ENCODE data around the gene GRB10. TPM values are rescaled to one million over a fixed set of nuclear protein-coding genes. Genes with fewer than 3 reads are reported as not detected.
A peak's percentile ranks its signal among the peaks of the same experiment; 100 is the strongest.

GRB10 gene
- total RNA-seq, 1 experiment from 2014 or later = 47.9 TPM

DNA sequence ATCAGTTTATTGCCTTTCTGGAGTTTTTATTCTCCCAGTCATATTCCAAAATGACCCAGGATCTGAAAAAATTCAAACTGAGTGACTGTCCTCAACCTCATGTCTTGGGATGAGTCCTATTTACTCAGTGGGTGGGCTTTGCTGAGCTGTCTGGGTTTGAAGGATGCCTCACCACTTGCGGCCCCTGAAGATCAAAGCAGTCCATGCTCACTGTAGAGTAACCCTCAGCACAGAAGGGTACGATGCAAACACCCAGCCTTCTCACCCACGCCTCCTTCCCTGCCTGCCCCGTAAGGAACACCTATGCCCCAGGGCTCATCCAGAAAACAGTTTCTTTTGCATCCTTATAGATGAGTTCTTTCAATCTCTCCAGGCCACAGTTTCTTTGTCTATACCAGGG is 42.2 kb upstream of the GRB10 start:
- peaks cover 39% of the 10 kb centered on the region for H3F3A ChIP-seq (ENCODE audit: insufficient read depth, low read depth)
- ChIA-PET CTCF (no interaction called here), POLR2A (ENCODE audit: unreplicated experiment) (no interaction called here)
- no peaks in the 10 kb centered on the region for H3K36me3 ChIP-seq (ENCODE audit: low read depth)
- intact Hi-C loops (cut with micrococcal nuclease; ENCODE audit: unreplicated experiment) = no loop called here
- H3K4me3 ChIP-seq = no peak overlapping the region
- H3K79me2 ChIP-seq (ENCODE audit: low read depth) = no peaks in the 10 kb centered on the region
- H3K27me3 ChIP-seq (ENCODE audit: insufficient read depth, low read depth) = no peaks in the 10 kb centered on the region
- H3K9me2 ChIP-seq (ENCODE audit: insufficient read depth) = no peaks in the 10 kb centered on the region
- peaks cover 62% of the 10 kb centered on the region for H3K4me1 ChIP-seq (replicated peaks; ENCODE audit: insufficient read depth)
- H3K27ac ChIP-seq = no peak overlapping the region
- no peak for DNase-seq
- TF ChIP-seq EZH2 (IDR thresholded peaks at IDR 0.05; ENCODE audit: low read depth) = no peak
- TF ChIP-seq, protein P1, sequence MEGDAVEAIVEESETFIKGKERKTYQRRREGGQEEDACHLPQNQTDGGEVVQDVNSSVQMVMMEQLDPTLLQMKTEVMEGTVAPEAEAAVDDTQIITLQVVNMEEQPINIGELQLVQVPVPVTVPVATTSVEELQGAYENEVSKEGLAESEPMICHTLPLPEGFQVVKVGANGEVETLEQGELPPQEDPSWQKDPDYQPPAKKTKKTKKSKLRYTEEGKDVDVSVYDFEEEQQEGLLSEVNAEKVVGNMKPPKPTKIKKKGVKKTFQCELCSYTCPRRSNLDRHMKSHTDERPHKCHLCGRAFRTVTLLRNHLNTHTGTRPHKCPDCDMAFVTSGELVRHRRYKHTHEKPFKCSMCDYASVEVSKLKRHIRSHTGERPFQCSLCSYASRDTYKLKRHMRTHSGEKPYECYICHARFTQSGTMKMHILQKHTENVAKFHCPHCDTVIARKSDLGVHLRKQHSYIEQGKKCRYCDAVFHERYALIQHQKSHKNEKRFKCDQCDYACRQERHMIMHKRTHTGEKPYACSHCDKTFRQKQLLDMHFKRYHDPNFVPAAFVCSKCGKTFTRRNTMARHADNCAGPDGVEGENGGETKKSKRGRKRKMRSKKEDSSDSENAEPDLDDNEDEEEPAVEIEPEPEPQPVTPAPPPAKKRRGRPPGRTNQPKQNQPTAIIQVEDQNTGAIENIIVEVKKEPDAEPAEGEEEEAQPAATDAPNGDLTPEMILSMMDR (conservative IDR thresholded peaks at IDR 0.05) = no peak
- H4K20me1 ChIP-seq (ENCODE audit: insufficient read depth) = no peaks in the 10 kb centered on the region
- no peak overlapping the region for H2AFZ ChIP-seq
- no TSS peak for BruUV-seq (replicated peaks)
- H3K4me2 ChIP-seq = no peak overlapping the region
- H3K9me3 ChIP-seq (ENCODE audit: insufficient read depth, low read depth) = no peaks in the 10 kb centered on the region

DNA sequence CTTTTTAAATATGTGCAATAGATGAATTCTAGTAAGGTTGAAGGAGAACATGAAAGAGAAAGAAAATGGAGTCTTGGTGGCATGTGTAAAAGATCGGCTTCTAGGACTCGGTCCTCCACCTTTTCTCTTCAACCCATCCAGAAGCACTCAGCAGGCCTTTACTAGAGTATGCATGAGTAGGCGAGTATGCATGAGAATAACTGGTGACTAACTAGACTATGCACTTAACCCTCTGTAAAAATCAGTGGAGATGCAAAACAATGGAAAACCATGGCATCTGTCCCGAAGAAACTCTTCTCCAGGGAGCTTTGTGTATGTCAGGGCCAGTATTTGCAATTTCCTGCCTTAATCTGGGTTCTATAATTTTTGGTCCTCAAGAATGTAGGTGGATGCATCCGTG is 40.0 kb upstream of the GRB10 start:
- H3K79me2 ChIP-seq (ENCODE audit: low read depth) = no peaks in the 10 kb centered on the region
- peaks cover 39% of the 10 kb centered on the region for H3F3A ChIP-seq (ENCODE audit: insufficient read depth, low read depth)
- ChIA-PET POLR2A (ENCODE audit: unreplicated experiment) (no interaction called here), CTCF (interaction anchor here (0.5 kb wide), 1 partner anchor 102 kb away, joined by 4 read pairs; no protein-coding TSS in a partner anchor)
- peaks cover 54% of the 10 kb centered on the region for H3K4me1 ChIP-seq (replicated peaks; ENCODE audit: insufficient read depth)
- H4K20me1 ChIP-seq (ENCODE audit: insufficient read depth) = no peaks in the 10 kb centered on the region
- H3K27ac ChIP-seq = no peak overlapping the region
- no peak overlapping the region for H3K4me3 ChIP-seq
- H3K27me3 ChIP-seq (ENCODE audit: insufficient read depth, low read depth) = no peaks in the 10 kb centered on the region
- H3K36me3 ChIP-seq (ENCODE audit: low read depth) = no peaks in the 10 kb centered on the region
- H3K9me3 ChIP-seq (ENCODE audit: insufficient read depth, low read depth) = no peaks in the 10 kb centered on the region
- TF ChIP-seq, protein P1 (conservative IDR thresholded peaks at IDR 0.05) = no peak
- no peak for TF ChIP-seq EZH2 (IDR thresholded peaks at IDR 0.05; ENCODE audit: low read depth)
- intact Hi-C loops (cut with micrococcal nuclease; ENCODE audit: unreplicated experiment) = no loop called here
- H2AFZ ChIP-seq = no peak overlapping the region
- no peaks in the 10 kb centered on the region for H3K9me2 ChIP-seq (ENCODE audit: insufficient read depth)
- H3K4me2 ChIP-seq = no peak overlapping the region
- no TSS peak for BruUV-seq (replicated peaks)
- no peak for DNase-seq

DNA sequence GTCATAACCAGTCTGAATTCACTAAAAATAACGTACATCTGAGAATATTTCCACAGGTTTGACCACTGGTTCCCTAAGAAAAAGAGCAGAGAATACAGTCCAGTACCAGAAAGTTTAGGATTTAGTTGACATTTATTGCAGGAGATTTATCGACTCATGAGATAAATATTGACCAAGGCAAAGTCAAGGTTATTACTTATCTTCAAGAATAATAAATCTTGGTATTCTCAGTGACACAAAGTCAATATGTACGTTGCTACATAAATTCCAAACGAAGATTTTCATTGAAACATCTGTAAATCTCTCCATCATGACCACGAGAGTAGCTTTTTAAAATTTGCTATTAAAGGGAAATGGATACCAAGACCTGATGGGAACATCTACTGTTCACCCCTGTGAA is 39.4 kb upstream of the GRB10 start:
- ChIA-PET CTCF (interaction anchor here (0.9 kb wide), 1 partner anchor 354 kb away, joined by 3 read pairs; no protein-coding TSS in a partner anchor), POLR2A (ENCODE audit: unreplicated experiment) (interaction anchor here (0.5 kb wide), 1 partner anchor 11 kb away, joined by 3 read pairs; no protein-coding TSS in a partner anchor)
- TF ChIP-seq EZH2 (IDR thresholded peaks at IDR 0.05; ENCODE audit: low read depth) = no peak
- TF ChIP-seq, protein P1 (conservative IDR thresholded peaks at IDR 0.05) = no peak
- BruUV-seq (replicated peaks) = no TSS peak
- intact Hi-C loops (cut with micrococcal nuclease; ENCODE audit: unreplicated experiment) = no loop called here
- no peaks in the 10 kb centered on the region for H3K79me2 ChIP-seq (ENCODE audit: low read depth)
- peaks cover 48% of the 10 kb centered on the region for H3K4me1 ChIP-seq (replicated peaks; ENCODE audit: insufficient read depth)
- DNase-seq = peak in 1 of 2 experiments; percentile 62
- H4K20me1 ChIP-seq (ENCODE audit: insufficient read depth) = no peaks in the 10 kb centered on the region
- no peaks in the 10 kb centered on the region for H3K9me3 ChIP-seq (ENCODE audit: insufficient read depth, low read depth)
- no peak overlapping the region for H2AFZ ChIP-seq
- no peaks in the 10 kb centered on the region for H3K9me2 ChIP-seq (ENCODE audit: insufficient read depth)
- H3F3A ChIP-seq (ENCODE audit: insufficient read depth, low read depth) = peaks cover 34% of the 10 kb centered on the region
- no peaks in the 10 kb centered on the region for H3K27me3 ChIP-seq (ENCODE audit: insufficient read depth, low read depth)
- peak overlapping the region; percentile 50 for H3K27ac ChIP-seq
- peak overlapping the region; percentile 49 for H3K4me2 ChIP-seq
- H3K4me3 ChIP-seq = no peak overlapping the region
- H3K36me3 ChIP-seq (ENCODE audit: low read depth) = no peaks in the 10 kb centered on the region
